HG03045 (cell line): Measurements from ENCODE around the gene SMNDC1.
"Not testable (repeated sequence)": the region's sequence is repeated elsewhere in the genome, so short reads cannot be mapped to it uniquely, and the experiment has no call there.

Source experiments
- ATAC-seq: cut with Tn5 transposase; IDR thresholded peaks from one replicate; pipeline ENCODE4 v1.9.1; 2021; ENCODE audit warnings: mild to moderate bottlenecking, moderate library complexity; ENCODE audit not compliant: unreplicated experiment

The SMNDC1 gene

GRCh38 chr10:110304780-110305421 is at the start of gene SMNDC1:
Gene SMNDC1 (minus strand): TSS chr10:110304920. CDS start chr10:110303587, 1,333 bp downstream.
- ATAC-seq = peak; percentile 90

DNA sequence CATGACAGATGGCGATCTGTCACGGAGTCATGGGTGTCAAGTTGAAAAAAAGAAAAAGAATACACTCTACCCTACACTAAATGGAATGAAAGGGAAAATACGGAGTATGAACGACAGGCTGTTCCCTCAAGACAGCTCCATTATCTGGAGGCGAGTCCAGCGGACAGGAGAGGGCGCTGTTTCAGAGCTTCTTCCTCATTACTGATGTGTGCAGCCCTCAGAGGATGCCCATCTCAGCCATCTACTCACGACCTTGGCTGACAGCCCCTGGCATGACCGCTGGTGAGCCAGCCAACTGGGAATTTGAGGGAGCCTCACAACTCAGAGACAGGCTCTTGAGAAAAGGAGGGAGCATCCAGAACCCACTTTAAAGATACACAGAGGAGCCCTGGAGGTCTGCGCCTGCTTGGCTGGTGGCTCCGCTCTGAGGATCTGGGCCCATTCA is 49.6 kb upstream of the SMNDC1 start:
- no peak for ATAC-seq

DNA sequence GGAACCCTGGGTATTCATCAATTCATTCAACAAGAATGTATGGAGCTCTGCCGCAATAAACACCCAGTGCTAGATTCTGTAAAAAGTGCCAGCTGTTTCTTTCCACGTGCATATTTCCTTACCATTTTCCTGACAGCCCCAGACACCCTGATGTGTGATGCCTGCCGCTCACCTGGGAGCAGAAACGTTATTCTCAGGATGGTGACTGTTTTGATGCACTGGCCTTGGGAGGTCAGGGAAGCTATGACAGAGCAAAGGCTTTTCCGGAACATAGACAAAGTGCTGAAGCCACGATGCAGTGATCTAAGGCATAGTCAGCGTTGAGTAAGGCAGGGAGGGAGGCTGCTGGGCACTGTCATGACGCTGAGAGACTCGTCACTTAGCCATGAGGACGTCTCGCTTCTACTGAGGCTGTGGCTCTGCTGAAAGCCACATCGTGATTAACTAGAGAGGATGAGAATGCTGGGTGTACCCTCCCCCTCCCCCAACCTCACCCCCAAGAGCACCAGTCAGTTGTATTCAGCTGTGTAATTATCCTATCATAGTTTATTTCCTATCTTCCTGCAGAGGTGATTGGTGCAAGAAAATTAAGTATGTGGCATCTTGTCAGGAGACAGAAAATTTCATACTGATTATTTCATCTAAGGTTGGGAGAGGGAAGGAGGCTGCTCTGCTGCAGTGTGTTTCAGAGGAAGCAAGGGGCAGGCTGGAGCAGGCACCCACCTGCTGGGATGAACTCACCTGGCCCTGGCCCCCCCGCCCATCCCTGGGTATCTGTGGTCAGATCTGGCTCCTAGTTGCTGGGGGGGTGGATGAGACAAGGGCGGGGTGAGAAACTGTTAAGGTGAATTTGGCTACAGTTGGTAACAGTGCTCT is 48.8 kb upstream of the SMNDC1 start:
- ATAC-seq = no peak

- no peak for ATAC-seq
Measured at GRCh38 chr10:110352930-110353243, 48.2 kb upstream of the SMNDC1 start.

DNA sequence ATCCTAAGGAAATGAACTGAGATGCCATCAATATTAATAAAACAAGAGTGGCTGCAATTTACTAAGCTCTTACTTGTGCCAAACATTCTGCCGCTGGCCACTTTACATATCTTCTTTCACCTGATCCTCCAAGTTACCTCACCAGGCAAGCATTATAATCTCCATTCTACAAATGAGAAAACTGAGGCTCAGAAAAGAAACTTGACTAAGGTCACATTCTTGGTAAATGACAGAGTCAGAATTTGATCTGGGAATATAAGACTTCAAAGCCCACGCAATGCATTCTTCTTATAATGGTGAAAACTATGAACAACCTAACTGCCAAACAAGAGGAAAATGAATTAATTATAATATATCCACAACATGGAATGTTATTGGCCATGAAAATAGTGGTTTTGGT is 46.1 kb upstream of the SMNDC1 start:
- ATAC-seq = no peak

DNA sequence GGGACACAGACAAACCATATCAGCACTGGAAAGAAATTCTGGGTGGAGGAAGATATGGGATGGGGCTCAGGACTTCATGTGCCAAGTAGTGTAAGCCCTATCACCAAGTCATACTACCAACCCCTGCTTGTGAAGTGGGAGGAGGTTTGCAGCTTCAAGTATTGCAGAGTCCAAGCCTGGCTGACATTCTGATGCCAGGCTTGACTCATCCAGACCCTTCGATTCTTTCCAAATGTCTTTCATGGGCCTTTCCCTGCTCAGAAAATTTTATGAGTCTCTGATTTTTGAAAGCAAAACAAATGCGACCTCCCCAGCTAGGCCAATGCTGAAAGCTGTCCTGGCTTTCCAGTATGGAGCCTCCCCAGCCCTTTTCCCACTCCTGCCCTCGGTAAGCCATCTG is 45.1 kb upstream of the SMNDC1 start:
- no peak for ATAC-seq

DNA sequence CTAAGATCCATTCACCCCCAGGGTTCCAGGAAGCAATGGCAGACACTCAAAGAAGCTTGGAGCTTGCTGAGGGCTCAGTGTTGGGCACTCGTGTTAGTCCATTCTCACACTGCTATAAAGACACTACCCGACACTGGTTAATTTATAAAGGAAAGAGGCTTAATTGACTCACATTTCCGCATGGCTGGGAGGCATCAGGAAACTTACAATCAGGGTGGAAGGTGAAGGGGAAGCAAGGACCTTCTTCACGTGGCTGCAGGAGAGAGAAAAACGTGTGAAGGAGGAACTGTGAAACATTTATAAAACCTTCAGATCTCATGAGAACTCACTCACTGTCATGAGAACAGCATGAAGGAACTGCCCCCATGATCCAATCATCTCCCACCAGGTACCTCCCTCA is 44.7 kb upstream of the SMNDC1 start:
- no peak for ATAC-seq

DNA sequence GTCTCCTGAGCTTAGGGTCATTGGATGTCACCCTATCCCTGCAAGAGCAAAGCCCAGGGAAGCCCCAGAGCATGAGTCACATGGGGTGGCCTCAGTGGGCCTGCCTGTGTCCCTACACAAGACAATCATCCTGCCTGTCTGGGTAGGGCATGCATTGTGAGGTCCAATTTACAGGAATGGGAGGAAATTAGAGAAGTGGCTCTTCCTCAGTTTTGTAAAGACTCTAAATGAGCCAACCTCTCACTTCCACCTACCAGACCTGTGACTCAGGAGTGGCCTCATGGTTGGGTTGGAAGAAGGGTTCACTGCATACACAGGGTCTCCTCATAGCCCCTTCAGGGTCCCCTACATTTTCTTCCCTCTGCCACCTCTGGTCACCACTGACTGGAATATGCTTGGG is 43.6 kb upstream of the SMNDC1 start:
- no peak for ATAC-seq

GRCh38 chr10:110346914-110347313 is 42.2 kb upstream of the SMNDC1 start:
- no peak for ATAC-seq

DNA sequence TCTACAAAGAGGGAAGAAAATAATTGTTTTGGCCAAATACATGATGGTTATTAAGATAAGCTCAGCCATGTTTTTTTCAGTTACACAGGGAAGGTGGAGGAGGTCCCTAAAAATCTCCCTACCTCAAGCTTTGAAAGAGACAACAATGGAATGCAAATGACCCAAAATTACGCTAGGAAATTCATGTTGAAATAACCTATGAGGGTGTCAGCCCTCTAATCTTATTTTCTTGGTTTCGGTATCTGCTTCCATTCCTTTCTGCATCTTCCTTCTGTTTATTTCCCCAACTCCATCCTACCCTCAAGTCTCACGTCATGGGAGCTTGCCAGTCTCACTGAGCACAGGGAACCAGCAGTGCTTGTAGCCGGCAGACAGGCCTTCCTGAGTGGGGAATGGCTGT is 40.6 kb upstream of the SMNDC1 start:
- no peak for ATAC-seq

DNA sequence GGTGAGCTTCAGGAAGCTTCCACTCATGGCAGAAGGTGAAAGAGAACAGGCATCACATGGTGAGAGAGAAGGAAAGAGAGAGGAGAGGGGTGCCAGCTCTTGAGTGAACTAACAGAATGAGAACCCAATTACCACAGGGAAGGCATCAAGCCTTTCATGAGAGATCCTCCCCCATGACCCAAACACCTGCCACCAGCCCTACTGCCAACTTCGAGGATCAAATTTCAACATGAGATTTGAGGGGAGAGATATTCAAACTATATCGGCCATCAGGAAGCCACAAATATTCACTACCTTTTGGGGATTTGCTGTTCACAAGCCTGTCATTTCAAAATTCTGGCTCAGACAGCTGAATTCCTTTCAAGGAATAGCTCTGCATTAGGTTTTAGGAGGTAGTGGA is 39.9 kb upstream of the SMNDC1 start:
- no peak for ATAC-seq

GRCh38 chr10:110343947-110344346 is 39.2 kb upstream of the SMNDC1 start:
- no peak for ATAC-seq

- ATAC-seq = no peak
Measured at GRCh38 chr10:110340816-110341215, 36.1 kb upstream of the SMNDC1 start.

DNA sequence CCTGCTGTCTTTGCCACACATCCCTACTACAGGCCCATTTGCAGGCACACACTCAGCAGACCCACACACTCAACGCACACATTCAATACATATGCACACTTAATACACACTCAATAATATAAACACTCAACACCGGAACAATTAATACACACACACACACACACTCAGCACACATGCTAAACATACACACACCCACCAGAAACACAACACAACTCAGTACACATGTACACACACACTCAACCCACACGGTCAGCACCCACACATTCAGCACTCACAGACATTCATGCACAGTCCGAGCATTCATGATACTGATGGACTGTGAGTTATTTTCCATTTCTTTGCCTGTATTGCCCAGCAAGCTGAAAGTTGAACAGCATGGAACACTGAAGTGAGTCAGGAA is 35.4 kb upstream of the SMNDC1 start:
- no peak for ATAC-seq

DNA sequence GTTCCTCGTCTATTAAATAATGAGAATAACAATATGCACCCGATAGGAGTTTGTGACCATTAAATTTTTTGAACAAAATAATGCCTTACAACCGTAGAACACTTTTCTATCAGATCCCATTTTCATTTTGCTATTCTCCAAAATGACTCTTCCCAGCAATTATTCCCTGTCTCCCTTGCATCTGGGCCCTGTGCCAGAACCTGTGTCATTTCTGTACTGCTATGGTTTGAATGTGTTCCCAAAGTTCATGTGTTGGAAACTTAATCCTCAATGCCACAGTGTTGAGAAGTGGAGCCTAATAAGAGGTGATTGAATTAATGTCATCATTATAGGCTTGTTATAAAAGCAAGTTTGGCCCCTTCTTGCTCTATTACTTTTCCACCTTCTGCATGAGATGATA is 33.2 kb upstream of the SMNDC1 start:
- ATAC-seq = no peak

- no peak for ATAC-seq
Measured at GRCh38 chr10:110337401-110337800, 32.7 kb upstream of the SMNDC1 start.

DNA sequence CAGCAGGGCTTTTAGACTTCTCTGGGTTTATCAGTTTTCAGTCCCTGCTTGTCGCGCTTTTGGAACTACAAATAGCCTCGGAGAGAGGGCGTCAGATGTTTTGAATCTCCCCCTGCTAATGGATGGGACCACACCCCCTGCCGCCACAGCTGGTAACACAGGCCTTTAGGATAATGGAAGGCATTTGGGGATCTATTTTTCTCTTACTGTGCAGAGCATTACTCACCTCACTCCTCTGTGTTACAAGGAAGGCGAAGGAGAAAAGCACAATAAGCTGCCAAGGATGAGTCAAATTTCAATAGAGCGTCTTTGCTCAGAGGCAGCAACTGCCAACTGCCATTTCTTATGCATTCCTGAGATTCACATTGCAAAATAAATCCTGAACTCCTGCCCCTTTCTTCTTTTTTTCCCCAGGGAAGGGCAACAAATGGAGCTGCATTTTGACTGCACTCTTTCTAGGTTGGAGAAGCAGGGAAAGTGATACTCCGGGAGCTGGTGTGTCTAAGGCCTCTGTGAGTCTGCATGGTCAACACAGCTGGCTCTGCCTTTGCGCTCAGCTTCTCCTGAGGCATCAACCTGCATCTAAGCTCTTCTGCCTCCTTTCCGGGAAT is 31.5 kb upstream of the SMNDC1 start:
- ATAC-seq = no peak

GRCh38 chr10:110335314-110336064 is 30.8 kb upstream of the SMNDC1 start:
- ATAC-seq = no peak

- ATAC-seq = no peak
Measured at GRCh38 chr10:110334061-110334656, 29.4 kb upstream of the SMNDC1 start.

- not testable (repeated sequence) for ATAC-seq
Measured at GRCh38 chr10:110331226-110331795, 26.6 kb upstream of the SMNDC1 start.

GRCh38 chr10:110330675-110331074 is 26.0 kb upstream of the SMNDC1 start:
- ATAC-seq = no peak
